ENCODE measurements around the gene PNPT1.

DNA sequence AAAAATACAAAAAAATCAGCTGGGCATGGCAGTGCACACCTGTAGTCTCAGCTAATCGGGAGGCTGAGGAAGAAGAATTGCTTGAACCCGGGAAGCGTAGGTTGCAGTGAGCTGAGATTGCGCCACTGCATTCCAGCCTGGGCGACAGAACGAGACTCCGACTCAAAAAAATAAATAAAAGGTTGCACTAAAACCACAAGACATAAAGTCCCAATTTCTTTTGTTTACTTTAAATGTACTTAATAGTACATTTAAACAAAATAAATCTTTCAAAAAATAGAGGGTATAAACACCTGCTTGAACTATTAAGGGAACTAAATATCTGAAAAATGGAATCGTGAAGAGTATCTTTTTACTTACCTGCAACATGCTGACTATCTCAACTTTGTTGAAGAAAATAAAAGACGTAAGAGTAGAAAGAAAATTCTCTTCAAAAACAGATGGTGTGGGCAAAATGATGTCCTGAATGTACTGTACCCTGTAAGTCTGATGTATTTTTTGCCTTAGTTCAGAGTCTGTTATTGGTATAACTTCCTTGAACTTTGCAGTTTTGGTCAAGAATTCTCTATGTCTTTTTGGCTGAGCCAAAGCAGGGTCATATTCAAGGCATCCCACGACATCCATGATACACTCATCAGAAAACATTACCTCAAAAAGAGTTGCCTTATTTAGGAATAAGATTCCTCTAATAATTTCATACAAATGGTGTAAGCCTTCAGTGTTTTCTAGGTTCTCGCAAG lies 95.4 kb downstream of the PNPT1 start:
- no peak for TF ChIP-seq WRNIP1 (IDR thresholded peaks at IDR 0.05; ENCODE audit: borderline replicate concordance, low read depth, low read length)
- no peak for TF ChIP-seq CHD1 (IDR thresholded peaks at IDR 0.05; ENCODE audit: low read depth, low read length)
- no peak for TF ChIP-seq SMC3 (IDR thresholded peaks at IDR 0.05; ENCODE audit: borderline replicate concordance, low read length)
- TF ChIP-seq, protein P1, sequence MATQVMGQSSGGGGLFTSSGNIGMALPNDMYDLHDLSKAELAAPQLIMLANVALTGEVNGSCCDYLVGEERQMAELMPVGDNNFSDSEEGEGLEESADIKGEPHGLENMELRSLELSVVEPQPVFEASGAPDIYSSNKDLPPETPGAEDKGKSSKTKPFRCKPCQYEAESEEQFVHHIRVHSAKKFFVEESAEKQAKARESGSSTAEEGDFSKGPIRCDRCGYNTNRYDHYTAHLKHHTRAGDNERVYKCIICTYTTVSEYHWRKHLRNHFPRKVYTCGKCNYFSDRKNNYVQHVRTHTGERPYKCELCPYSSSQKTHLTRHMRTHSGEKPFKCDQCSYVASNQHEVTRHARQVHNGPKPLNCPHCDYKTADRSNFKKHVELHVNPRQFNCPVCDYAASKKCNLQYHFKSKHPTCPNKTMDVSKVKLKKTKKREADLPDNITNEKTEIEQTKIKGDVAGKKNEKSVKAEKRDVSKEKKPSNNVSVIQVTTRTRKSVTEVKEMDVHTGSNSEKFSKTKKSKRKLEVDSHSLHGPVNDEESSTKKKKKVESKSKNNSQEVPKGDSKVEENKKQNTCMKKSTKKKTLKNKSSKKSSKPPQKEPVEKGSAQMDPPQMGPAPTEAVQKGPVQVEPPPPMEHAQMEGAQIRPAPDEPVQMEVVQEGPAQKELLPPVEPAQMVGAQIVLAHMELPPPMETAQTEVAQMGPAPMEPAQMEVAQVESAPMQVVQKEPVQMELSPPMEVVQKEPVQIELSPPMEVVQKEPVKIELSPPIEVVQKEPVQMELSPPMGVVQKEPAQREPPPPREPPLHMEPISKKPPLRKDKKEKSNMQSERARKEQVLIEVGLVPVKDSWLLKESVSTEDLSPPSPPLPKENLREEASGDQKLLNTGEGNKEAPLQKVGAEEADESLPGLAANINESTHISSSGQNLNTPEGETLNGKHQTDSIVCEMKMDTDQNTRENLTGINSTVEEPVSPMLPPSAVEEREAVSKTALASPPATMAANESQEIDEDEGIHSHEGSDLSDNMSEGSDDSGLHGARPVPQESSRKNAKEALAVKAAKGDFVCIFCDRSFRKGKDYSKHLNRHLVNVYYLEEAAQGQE (IDR thresholded peaks at IDR 0.05; ENCODE audit: low read depth, low read length), result no peak
- TF ChIP-seq BCL11A (IDR thresholded peaks at IDR 0.05; ENCODE audit: low read depth, low read length), result no peak
- TF ChIP-seq ESRRA (IDR thresholded peaks at IDR 0.05; ENCODE audit: low read length), result no peak
- no peak for TF ChIP-seq TCF12 (IDR thresholded peaks at IDR 0.05; ENCODE audit: low read depth, low read length)
- no peak for TF ChIP-seq FOXM1 (IDR thresholded peaks at IDR 0.05; ENCODE audit: low read depth, low read length)
- TF ChIP-seq BRCA1 (IDR thresholded peaks at IDR 0.05; ENCODE audit: low read depth, low read length), result no peak
- TF ChIP-seq CEBPB (IDR thresholded peaks at IDR 0.05; ENCODE audit: borderline replicate concordance in 1 of 2, low read depth in 2 of 2, low read length in 2 of 2), result no peak
- no peak for TF ChIP-seq POLR2AphosphoS5 (IDR thresholded peaks at IDR 0.05; ENCODE audit: low read length)
- TF ChIP-seq, protein P2, sequence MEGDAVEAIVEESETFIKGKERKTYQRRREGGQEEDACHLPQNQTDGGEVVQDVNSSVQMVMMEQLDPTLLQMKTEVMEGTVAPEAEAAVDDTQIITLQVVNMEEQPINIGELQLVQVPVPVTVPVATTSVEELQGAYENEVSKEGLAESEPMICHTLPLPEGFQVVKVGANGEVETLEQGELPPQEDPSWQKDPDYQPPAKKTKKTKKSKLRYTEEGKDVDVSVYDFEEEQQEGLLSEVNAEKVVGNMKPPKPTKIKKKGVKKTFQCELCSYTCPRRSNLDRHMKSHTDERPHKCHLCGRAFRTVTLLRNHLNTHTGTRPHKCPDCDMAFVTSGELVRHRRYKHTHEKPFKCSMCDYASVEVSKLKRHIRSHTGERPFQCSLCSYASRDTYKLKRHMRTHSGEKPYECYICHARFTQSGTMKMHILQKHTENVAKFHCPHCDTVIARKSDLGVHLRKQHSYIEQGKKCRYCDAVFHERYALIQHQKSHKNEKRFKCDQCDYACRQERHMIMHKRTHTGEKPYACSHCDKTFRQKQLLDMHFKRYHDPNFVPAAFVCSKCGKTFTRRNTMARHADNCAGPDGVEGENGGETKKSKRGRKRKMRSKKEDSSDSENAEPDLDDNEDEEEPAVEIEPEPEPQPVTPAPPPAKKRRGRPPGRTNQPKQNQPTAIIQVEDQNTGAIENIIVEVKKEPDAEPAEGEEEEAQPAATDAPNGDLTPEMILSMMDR (IDR thresholded peaks at IDR 0.05 in 2 of 3, conservative IDR thresholded peaks at IDR 0.05 in 1 of 3; ENCODE audit: control insufficient read depth in 2 of 3, extremely low read depth in 1 of 3, insufficient read depth in 1 of 3, low read depth in 3 of 3, low read length in 3 of 3), result no peak
- TF ChIP-seq JUND (IDR thresholded peaks at IDR 0.05; ENCODE audit: low read depth, low read length), result no peak
